ENCODE measurements around the gene L3MBTL4. TPM values are rescaled to one million over a fixed set of nuclear protein-coding genes. Genes with fewer than 3 reads are reported as not detected.

The L3MBTL4 gene
- total and polyA plus RNA-seq, 10 donors: 1.1 to 21.0 (median 12.7) TPM

GRCh38 chr18:6021306-6022073, 393.2 kb downstream of the L3MBTL4 start:
- no peaks in the 10 kb centered on the region for H3K9me3 ChIP-seq
- no peak for DNase-seq
- 55 to 84% (median 70%) methylated on average over 12 of the region's 12 CpGs for WGBS, 5 donors
- intact Hi-C loops (cut with DNase I; ENCODE audit: low total_unique reads): no loop called here
- no peaks in the 10 kb centered on the region for H3K4me1 ChIP-seq
- H3K27me3 ChIP-seq (replicated peaks in 1 of 7): no peaks in the 10 kb centered on the region
- no peaks in the 10 kb centered on the region for H3K36me3 ChIP-seq
- TF ChIP-seq, protein P1, sequence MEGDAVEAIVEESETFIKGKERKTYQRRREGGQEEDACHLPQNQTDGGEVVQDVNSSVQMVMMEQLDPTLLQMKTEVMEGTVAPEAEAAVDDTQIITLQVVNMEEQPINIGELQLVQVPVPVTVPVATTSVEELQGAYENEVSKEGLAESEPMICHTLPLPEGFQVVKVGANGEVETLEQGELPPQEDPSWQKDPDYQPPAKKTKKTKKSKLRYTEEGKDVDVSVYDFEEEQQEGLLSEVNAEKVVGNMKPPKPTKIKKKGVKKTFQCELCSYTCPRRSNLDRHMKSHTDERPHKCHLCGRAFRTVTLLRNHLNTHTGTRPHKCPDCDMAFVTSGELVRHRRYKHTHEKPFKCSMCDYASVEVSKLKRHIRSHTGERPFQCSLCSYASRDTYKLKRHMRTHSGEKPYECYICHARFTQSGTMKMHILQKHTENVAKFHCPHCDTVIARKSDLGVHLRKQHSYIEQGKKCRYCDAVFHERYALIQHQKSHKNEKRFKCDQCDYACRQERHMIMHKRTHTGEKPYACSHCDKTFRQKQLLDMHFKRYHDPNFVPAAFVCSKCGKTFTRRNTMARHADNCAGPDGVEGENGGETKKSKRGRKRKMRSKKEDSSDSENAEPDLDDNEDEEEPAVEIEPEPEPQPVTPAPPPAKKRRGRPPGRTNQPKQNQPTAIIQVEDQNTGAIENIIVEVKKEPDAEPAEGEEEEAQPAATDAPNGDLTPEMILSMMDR (IDR thresholded peaks at IDR 0.05 in 8 of 11, conservative IDR thresholded peaks at IDR 0.05 in 3 of 11): no peak
- TF ChIP-seq POLR2A (IDR thresholded peaks at IDR 0.05): no peak
- TF ChIP-seq POLR2AphosphoS5 (IDR thresholded peaks at IDR 0.05): no peak
- no peak overlapping the region for H3K4me3 ChIP-seq
- H3K27ac ChIP-seq: no peak overlapping the region

- no peaks in the 10 kb centered on the region for H3K4me1 ChIP-seq
- H3K27ac ChIP-seq: no peak overlapping the region
- H3K9me3 ChIP-seq: no peaks in the 10 kb centered on the region
- WGBS, 5 donors: 85 to 97% (median 90%) methylated on average over 1 of the region's 1 CpG
- no peaks in the 10 kb centered on the region for H3K36me3 ChIP-seq
- TF ChIP-seq, protein P1 (IDR thresholded peaks at IDR 0.05 in 8 of 11, conservative IDR thresholded peaks at IDR 0.05 in 3 of 11): no peak
- TF ChIP-seq POLR2A (IDR thresholded peaks at IDR 0.05) (no peak), POLR2AphosphoS5 (IDR thresholded peaks at IDR 0.05) (no peak)
- no peak for DNase-seq
- intact Hi-C loops (cut with DNase I; ENCODE audit: low total_unique reads): no loop called here
- H3K27me3 ChIP-seq (replicated peaks in 1 of 7): no peaks in the 10 kb centered on the region
- H3K4me3 ChIP-seq: no peak overlapping the region
Measured at GRCh38 chr18:6018671-6019070, 396.0 kb downstream of the L3MBTL4 start.

GRCh38 chr18:6017171-6017570, 397.5 kb downstream of the L3MBTL4 start:
- intact Hi-C loops (cut with DNase I; ENCODE audit: low total_unique reads): no loop called here
- Histone ChIP-seq H3K36me3 (no peaks in the 10 kb centered on the region), H3K27ac (no peak overlapping the region), H3K27me3 (replicated peaks in 1 of 7) (no peaks in the 10 kb centered on the region), H3K4me1 (no peaks in the 10 kb centered on the region), H3K4me3 (no peak overlapping the region), H3K9me3 (no peaks in the 10 kb centered on the region)
- no peak for DNase-seq
- no peak for TF ChIP-seq POLR2A (IDR thresholded peaks at IDR 0.05)
- TF ChIP-seq, protein P1 (IDR thresholded peaks at IDR 0.05 in 8 of 11, conservative IDR thresholded peaks at IDR 0.05 in 3 of 11): no peak
- no peak for TF ChIP-seq POLR2AphosphoS5 (IDR thresholded peaks at IDR 0.05)
- WGBS, 5 donors: 59 to 87% (median 75%) methylated on average over 5 of the region's 5 CpGs

- WGBS, 5 donors: 91 to 97% (median 92%) methylated on average over 5 of the region's 5 CpGs
- no peak for DNase-seq
- Histone ChIP-seq H3K9me3 (no peaks in the 10 kb centered on the region), H3K27ac (no peak overlapping the region), H3K4me3 (no peak overlapping the region), H3K27me3 (replicated peaks in 1 of 7) (no peaks in the 10 kb centered on the region), H3K36me3 (no peaks in the 10 kb centered on the region), H3K4me1 (no peaks in the 10 kb centered on the region)
- TF ChIP-seq, protein P1 (IDR thresholded peaks at IDR 0.05 in 8 of 11, conservative IDR thresholded peaks at IDR 0.05 in 3 of 11): no peak
- intact Hi-C loops (cut with DNase I; ENCODE audit: low total_unique reads): no loop called here
Measured at GRCh38 chr18:6015364-6015763, 399.3 kb downstream of the L3MBTL4 start.

All from spleen (tissue), 11 donors.